ENCODE data around the gene CAMTA1. TPM values are rescaled to one million over a fixed set of nuclear protein-coding genes. Genes with fewer than 3 reads are reported as not detected.

The CAMTA1 gene
- total RNA-seq, 1 experiment from 2014 or later = 85.2 TPM

GRCh38 chr1:7333094-7333493 is 547.8 kb downstream of the CAMTA1 start:
- Histone ChIP-seq H3K9me3 (ENCODE audit: low read depth, low read length, poor library complexity, severe bottlenecking) (no peaks in the 10 kb centered on the region), H3K36me3 (ENCODE audit: insufficient read depth, low read length, poor library complexity, severe bottlenecking) (no peaks in the 10 kb centered on the region), H3K4me3 (ENCODE audit: low read depth, low read length, poor library complexity, severe bottlenecking) (no peak overlapping the region), H3K27me3 (replicated peaks; ENCODE audit: insufficient read depth, low read depth, low read length, poor library complexity) (peaks cover 3% of the 10 kb centered on the region), H3K4me1 (ENCODE audit: insufficient read depth, low read length, poor library complexity, severe bottlenecking) (peaks cover 20% of the 10 kb centered on the region), H3K27ac (ENCODE audit: low read depth, low read length, poor library complexity, severe bottlenecking) (no peak overlapping the region)
- no TSS peak for BruUV-seq (replicated peaks)
- DNase-seq (ENCODE audit: low spot score) = no peak
- no peak for TF ChIP-seq EZH2 (IDR thresholded peaks at IDR 0.05; ENCODE audit: borderline replicate concordance, low read depth, low read length, poor library complexity, severe bottlenecking)
- TF ChIP-seq CTCF (conservative IDR thresholded peaks at IDR 0.05; ENCODE audit: low read depth, low read length) = no peak
- ChIA-PET CTCF (no interaction called here), POLR2A (ENCODE audit: low non-redundant PET) (no interaction called here)
- intact Hi-C loops (cut with micrococcal nuclease; ENCODE audit: unreplicated experiment) = no loop called here

DNA sequence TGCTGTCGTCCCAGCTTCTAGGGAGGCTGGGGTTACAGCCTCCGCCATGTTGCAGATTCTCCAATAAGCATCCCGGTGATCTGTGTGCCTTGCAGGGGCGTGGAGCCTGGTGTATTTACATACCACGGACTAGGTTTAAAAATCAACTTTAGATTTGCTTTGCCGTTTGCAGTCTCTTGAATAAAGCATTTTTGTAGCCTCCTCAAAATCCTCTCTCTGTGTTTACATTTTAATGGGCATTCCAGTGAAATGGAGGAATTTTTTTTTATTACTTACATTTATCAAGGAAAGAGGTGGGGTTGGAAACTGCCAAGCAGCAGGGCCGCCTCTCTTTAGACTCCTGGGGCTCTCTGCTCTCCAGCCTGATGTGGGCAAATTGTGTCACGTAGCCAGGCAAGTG is 548.4 kb downstream of the CAMTA1 start:
- peak overlapping the region; percentile 76 for H3K27ac ChIP-seq (ENCODE audit: low read depth, low read length, poor library complexity, severe bottlenecking)
- ChIA-PET POLR2A (ENCODE audit: low non-redundant PET) (no interaction called here), CTCF (no interaction called here)
- no peak for TF ChIP-seq CTCF (conservative IDR thresholded peaks at IDR 0.05; ENCODE audit: low read depth, low read length)
- no peak for TF ChIP-seq EZH2 (IDR thresholded peaks at IDR 0.05; ENCODE audit: borderline replicate concordance, low read depth, low read length, poor library complexity, severe bottlenecking)
- H3K9me3 ChIP-seq (ENCODE audit: low read depth, low read length, poor library complexity, severe bottlenecking) = no peaks in the 10 kb centered on the region
- H3K4me1 ChIP-seq (ENCODE audit: insufficient read depth, low read length, poor library complexity, severe bottlenecking) = peaks cover 20% of the 10 kb centered on the region
- no TSS peak for BruUV-seq (replicated peaks)
- intact Hi-C loops (cut with micrococcal nuclease; ENCODE audit: unreplicated experiment) = no loop called here
- H3K27me3 ChIP-seq (replicated peaks; ENCODE audit: insufficient read depth, low read depth, low read length, poor library complexity) = peaks cover 3% of the 10 kb centered on the region
- no peak overlapping the region for H3K4me3 ChIP-seq (ENCODE audit: low read depth, low read length, poor library complexity, severe bottlenecking)
- no peaks in the 10 kb centered on the region for H3K36me3 ChIP-seq (ENCODE audit: insufficient read depth, low read length, poor library complexity, severe bottlenecking)
- no peak for DNase-seq (ENCODE audit: low spot score)

DNA sequence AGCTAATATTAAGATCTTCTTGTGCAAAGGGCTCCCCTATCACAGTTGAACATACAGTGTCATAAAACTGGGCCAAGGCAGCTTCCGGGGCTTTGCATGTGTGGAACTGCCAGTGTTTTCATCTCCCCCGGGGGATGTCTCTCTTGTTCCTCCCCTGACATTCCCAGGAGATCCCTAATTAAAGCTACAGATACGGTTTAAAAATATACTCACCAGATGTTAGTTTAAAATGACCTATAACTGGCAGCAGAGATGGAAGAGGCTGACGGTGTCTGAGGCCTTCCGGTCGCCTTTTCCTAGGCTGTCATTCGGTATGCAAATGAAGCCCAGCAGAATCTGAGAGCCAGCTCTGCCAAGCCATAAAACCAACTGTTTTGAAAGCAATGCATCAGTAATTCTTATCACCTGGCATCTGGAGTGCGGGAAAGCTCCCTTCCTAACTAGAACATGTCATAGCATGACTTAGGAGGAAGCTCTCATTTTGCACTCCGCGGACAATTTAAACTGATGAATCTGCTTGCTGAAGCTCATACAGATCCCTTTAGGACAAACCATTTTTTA is 549.3 kb downstream of the CAMTA1 start:
- H3K27ac ChIP-seq (ENCODE audit: low read depth, low read length, poor library complexity, severe bottlenecking) = peak overlapping the region; percentile 76
- peaks cover 20% of the 10 kb centered on the region for H3K4me1 ChIP-seq (ENCODE audit: insufficient read depth, low read length, poor library complexity, severe bottlenecking)
- H3K27me3 ChIP-seq (replicated peaks; ENCODE audit: insufficient read depth, low read depth, low read length, poor library complexity) = no peaks in the 10 kb centered on the region
- no TSS peak for BruUV-seq (replicated peaks)
- intact Hi-C loops (cut with micrococcal nuclease; ENCODE audit: unreplicated experiment) = no loop called here
- ChIA-PET CTCF (interaction anchor here (0.6 kb wide), 1 partner anchor 1514 kb away, joined by 3 read pairs; no protein-coding TSS in a partner anchor), POLR2A (ENCODE audit: low non-redundant PET) (no interaction called here)
- no peak overlapping the region for H3K4me3 ChIP-seq (ENCODE audit: low read depth, low read length, poor library complexity, severe bottlenecking)
- H3K9me3 ChIP-seq (ENCODE audit: low read depth, low read length, poor library complexity, severe bottlenecking) = no peaks in the 10 kb centered on the region
- DNase-seq (ENCODE audit: low spot score) = peak; percentile 85
- TF ChIP-seq EZH2 (IDR thresholded peaks at IDR 0.05; ENCODE audit: borderline replicate concordance, low read depth, low read length, poor library complexity, severe bottlenecking) (no peak), CTCF (conservative IDR thresholded peaks at IDR 0.05; ENCODE audit: low read depth, low read length) (no peak)
- no peaks in the 10 kb centered on the region for H3K36me3 ChIP-seq (ENCODE audit: insufficient read depth, low read length, poor library complexity, severe bottlenecking)

Measured in A673 (cell line).